Psoas muscle (tissue), 8 donors: ENCODE data around the gene TMEM270. TPM values are rescaled to one million over a fixed set of nuclear protein-coding genes. Genes with fewer than 3 reads are reported as not detected.

Experiments
- ATAC-seq, 4 donors: fragments of 200-7000 bp; cut with Tn5 transposase; one replicate each; pipeline ENCODE4 v1.9.1; 2020; ENCODE audit warnings: moderate library complexity in 3 of 4, mild to moderate bottlenecking in 2 of 4
- DNase-seq, 2 donors: peaks; one replicate each; pipeline ENCODE4 v3.0.0-alpha.2; 2020
- H3K27ac ChIP-seq: fragments of 200-600 bp; one replicate; pipeline ENCODE4 v1.8.0; 2022
- H3K27me3 ChIP-seq, 3 donors: fragments of 200-600 bp in 1 of 3; one replicate each; pipeline versions ENCODE4 v1.6.1 to v1.8.0; 2013 to 2022; ENCODE audit warnings: low read length in 2 of 3, mild to moderate bottlenecking in 2 of 3, moderate library complexity in 1 of 3; ENCODE audit not compliant: insufficient read depth in 3 of 3
- H3K36me3 ChIP-seq, 2 donors: fragments of 200-600 bp in 1 of 2; one replicate each; pipeline versions ENCODE4 v1.6.1 to v1.8.0; 2013 to 2022; ENCODE audit warnings: low read depth in 1 of 2, mild to moderate bottlenecking in 1 of 2, moderate library complexity in 1 of 2; ENCODE audit not compliant: insufficient read depth in 1 of 2
- H3K4me1 ChIP-seq: fragments of 200-600 bp; one replicate; pipeline ENCODE4 v1.8.0; 2022
- H3K4me3 ChIP-seq: fragments of 200-600 bp; one replicate; pipeline ENCODE4 v1.8.0; 2022; ENCODE audit warnings: mild to moderate bottlenecking
- H3K9me3 ChIP-seq: fragments of 200-600 bp; one replicate; pipeline ENCODE4 v1.8.0; 2022
- CTCF ChIP-seq: fragments of 200-600 bp; IDR thresholded peaks from one replicate; pipeline ENCODE4 v1.8.0; 2022; ENCODE audit warnings: antibody characterized with exemption
- WGBS, 3 donors: extraction: QIAGEN DNeasy Blood & Tissue Kit; methylation state at CpG; one replicate each; pipeline versions ENCODE4 v1.1.6 to v1.1.7; 2013; 5-methylcytosine and 5-hydroxymethylcytosine counted together
- intact Hi-C, 2 donors: fragments of 100-400 bp; cut with DNase I; formaldehyde crosslinking; loops; one replicate each; pipeline versions ENCODE4 v1.11.0 to v1.14.2; 2022
- polyA plus RNA-seq, 3 donors: library from polyadenylated mRNA; stranded (reverse); fragments of 200-250 nt; gene quantifications; one replicate each; pipeline ENCODE4 v1.2.3, GENCODE V29; 2013
- total RNA-seq, 4 donors: library from RNA; stranded (reverse); fragmentation: NEBNext Ultra II Directional in 2 of 4; extraction: Animal tissue kit (Norgen Biotek cat#: 25700) in 2 of 4; gene quantifications; one replicate each; pipeline versions ENCODE4 v1.2.1 to v1.2.4, GENCODE V29; 2021 to 2023
- donor health status: healthy with polysubstance abuse.
- donor health status: DM: no; HTN: no; CAD: no; lungs with moderate emphysema.
- donor health status: Bipolar disorder and iron deficiency.
- donor health status: healthy.
- donor health status: DM: yes; HTN: yes; CAD: no.
- donor health status: DM: no; HTN: no; CAD: no.
- donor health status: DM: no; HTN: no; CAD: no.
- donor health status: DM: yes; HTN: yes; CAD: no.

Gene TMEM270
- total and polyA plus RNA-seq, 7 donors, result not detected

- no peak for ATAC-seq
- WGBS, 3 donors, result 36 to 53% (median 38%) methylated on average over 3 of the region's 3 CpGs
- Histone ChIP-seq H3K36me3 (no peaks in the 10 kb centered on the region), H3K4me3 (no peak overlapping the region), H3K27me3 (peaks cover 0 to 1% (median 0%) of the 10 kb centered on the region in 3 donors), H3K4me1 (peaks cover 11% of the 10 kb centered on the region), H3K9me3 (peaks cover 7% of the 10 kb centered on the region), H3K27ac (no peak overlapping the region)
- TF ChIP-seq CTCF, result no peak
- intact Hi-C loops, result no loop called here
- no peak for DNase-seq
Measured at GRCh38 chr7:73895626-73896025, 34.7 kb downstream of the TMEM270 start.

- Histone ChIP-seq H3K27ac (no peak overlapping the region), H3K4me3 (no peak overlapping the region), H3K36me3 (no peaks in the 10 kb centered on the region), H3K4me1 (peaks cover 11% of the 10 kb centered on the region), H3K9me3 (peaks cover 7% of the 10 kb centered on the region), H3K27me3 (peaks cover 0 to 4% (median 0%) of the 10 kb centered on the region in 3 donors)
- DNase-seq, result peak; percentile 57 to 58
- intact Hi-C loops, result no loop called here
- ATAC-seq, result no peak
- WGBS, 3 donors, result 59 to 70% (median 70%) methylated on average over 1 of the region's 1 CpG
- TF ChIP-seq CTCF, result no peak
Measured at GRCh38 chr7:73896454-73896853, 35.5 kb downstream of the TMEM270 start.

GRCh38 chr7:73899731-73900142 lies 38.8 kb downstream of the TMEM270 start:
- ATAC-seq (peak in 3 of 4 donors; percentile 39 to 68 (median 55)), DNase-seq (peak; percentile 85 to 90)
- no peak overlapping the region for H3K4me3 ChIP-seq
- H3K4me1 ChIP-seq, result no peaks in the 10 kb centered on the region
- TF ChIP-seq CTCF, result no peak
- 33 to 53% (median 52%) methylated on average over 15 of the region's 15 CpGs for WGBS, 3 donors
- peaks cover 0 to 4% (median 0%) of the 10 kb centered on the region in 3 donors for H3K27me3 ChIP-seq
- no peak overlapping the region for H3K27ac ChIP-seq
- peaks cover 7% of the 10 kb centered on the region for H3K9me3 ChIP-seq
- H3K36me3 ChIP-seq, result no peaks in the 10 kb centered on the region
- intact Hi-C loops, result no loop called here

- ATAC-seq (no peak), DNase-seq (peak in 1 of 2 donors; percentile 58)
- TF ChIP-seq CTCF, result no peak
- H3K9me3 ChIP-seq, result peaks cover 7% of the 10 kb centered on the region
- H3K27ac ChIP-seq, result no peak overlapping the region
- no peak overlapping the region for H3K4me3 ChIP-seq
- peaks cover 0 to 4% (median 0%) of the 10 kb centered on the region in 3 donors for H3K27me3 ChIP-seq
- no peaks in the 10 kb centered on the region for H3K4me1 ChIP-seq
- no peaks in the 10 kb centered on the region for H3K36me3 ChIP-seq
- WGBS, 3 donors, result 40 to 61% (median 44%) methylated on average over 5 of the region's 5 CpGs
- intact Hi-C loops, result no loop called here
Measured at GRCh38 chr7:73900286-73900685, 39.3 kb downstream of the TMEM270 start.

- peaks cover 0 to 4% (median 0%) of the 10 kb centered on the region in 3 donors for H3K27me3 ChIP-seq
- no peak overlapping the region for H3K27ac ChIP-seq
- intact Hi-C loops, result no loop called here
- no peak overlapping the region for H3K4me3 ChIP-seq
- 86 to 90% (median 88%) methylated on average over 3 of the region's 3 CpGs for WGBS, 3 donors
- peak in 1 of 2 donors; percentile 34 for DNase-seq
- no peaks in the 10 kb centered on the region for H3K9me3 ChIP-seq
- ATAC-seq, result no peak
- no peaks in the 10 kb centered on the region for H3K36me3 ChIP-seq
- no peaks in the 10 kb centered on the region for H3K4me1 ChIP-seq
- TF ChIP-seq CTCF, result no peak
Measured at GRCh38 chr7:73901231-73901822, 40.4 kb downstream of the TMEM270 start.
